Measurements from ENCODE around the gene SGSM2.

DNA sequence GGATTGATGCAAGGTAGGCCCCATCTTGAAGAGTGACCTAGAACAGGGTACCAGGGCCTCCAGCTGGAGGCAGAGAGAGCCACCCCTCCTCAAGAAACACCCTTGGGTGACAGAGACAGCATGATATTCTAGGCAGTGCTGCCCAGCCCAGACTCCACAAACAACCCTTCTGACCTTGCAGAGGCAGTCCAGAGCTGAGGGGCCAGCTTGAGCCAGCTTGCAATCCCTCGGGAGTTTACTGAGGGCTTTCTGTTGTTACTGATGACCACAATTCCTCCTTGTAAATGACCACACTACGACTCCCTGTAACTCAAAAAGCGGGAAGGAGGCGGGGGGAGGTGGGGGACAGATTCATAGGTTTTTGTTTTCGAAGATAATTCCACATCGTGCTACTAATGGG, 82.2 kb downstream of the SGSM2 start:
- no peak for TF ChIP-seq ZMYM2 (CRISPR knock-in tag; IDR thresholded peaks at IDR 0.05)
- TF ChIP-seq SP1 (IDR thresholded peaks at IDR 0.05) = no peak
- no peak for TF ChIP-seq SP1 (CRISPR knock-in tag; IDR thresholded peaks at IDR 0.05)
- no peak for TF ChIP-seq ZNF354B (CRISPR knock-in tag; IDR thresholded peaks at IDR 0.05)
- no peak for TF ChIP-seq EZH2 (conservative IDR thresholded peaks at IDR 0.05; ENCODE audit: low read depth, low read length)
- no peak for TF ChIP-seq NFE2 (CRISPR knock-in tag; IDR thresholded peaks at IDR 0.05)
- no peak for TF ChIP-seq RBFOX2 (IDR thresholded peaks at IDR 0.05; ENCODE audit: low read depth, low read length)
- TF ChIP-seq, protein P1, sequence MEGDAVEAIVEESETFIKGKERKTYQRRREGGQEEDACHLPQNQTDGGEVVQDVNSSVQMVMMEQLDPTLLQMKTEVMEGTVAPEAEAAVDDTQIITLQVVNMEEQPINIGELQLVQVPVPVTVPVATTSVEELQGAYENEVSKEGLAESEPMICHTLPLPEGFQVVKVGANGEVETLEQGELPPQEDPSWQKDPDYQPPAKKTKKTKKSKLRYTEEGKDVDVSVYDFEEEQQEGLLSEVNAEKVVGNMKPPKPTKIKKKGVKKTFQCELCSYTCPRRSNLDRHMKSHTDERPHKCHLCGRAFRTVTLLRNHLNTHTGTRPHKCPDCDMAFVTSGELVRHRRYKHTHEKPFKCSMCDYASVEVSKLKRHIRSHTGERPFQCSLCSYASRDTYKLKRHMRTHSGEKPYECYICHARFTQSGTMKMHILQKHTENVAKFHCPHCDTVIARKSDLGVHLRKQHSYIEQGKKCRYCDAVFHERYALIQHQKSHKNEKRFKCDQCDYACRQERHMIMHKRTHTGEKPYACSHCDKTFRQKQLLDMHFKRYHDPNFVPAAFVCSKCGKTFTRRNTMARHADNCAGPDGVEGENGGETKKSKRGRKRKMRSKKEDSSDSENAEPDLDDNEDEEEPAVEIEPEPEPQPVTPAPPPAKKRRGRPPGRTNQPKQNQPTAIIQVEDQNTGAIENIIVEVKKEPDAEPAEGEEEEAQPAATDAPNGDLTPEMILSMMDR (CRISPR knock-in tag; IDR thresholded peaks at IDR 0.05) = no peak
- no peak for TF ChIP-seq MED1 (CRISPR knock-in tag; IDR thresholded peaks at IDR 0.05)
- TF ChIP-seq ZNF274 (CRISPR knock-in tag; IDR thresholded peaks at IDR 0.05) = no peak
- TF ChIP-seq BHLHE40 (IDR thresholded peaks at IDR 0.05; ENCODE audit: low read length) = no peak
- TF ChIP-seq, protein P2, sequence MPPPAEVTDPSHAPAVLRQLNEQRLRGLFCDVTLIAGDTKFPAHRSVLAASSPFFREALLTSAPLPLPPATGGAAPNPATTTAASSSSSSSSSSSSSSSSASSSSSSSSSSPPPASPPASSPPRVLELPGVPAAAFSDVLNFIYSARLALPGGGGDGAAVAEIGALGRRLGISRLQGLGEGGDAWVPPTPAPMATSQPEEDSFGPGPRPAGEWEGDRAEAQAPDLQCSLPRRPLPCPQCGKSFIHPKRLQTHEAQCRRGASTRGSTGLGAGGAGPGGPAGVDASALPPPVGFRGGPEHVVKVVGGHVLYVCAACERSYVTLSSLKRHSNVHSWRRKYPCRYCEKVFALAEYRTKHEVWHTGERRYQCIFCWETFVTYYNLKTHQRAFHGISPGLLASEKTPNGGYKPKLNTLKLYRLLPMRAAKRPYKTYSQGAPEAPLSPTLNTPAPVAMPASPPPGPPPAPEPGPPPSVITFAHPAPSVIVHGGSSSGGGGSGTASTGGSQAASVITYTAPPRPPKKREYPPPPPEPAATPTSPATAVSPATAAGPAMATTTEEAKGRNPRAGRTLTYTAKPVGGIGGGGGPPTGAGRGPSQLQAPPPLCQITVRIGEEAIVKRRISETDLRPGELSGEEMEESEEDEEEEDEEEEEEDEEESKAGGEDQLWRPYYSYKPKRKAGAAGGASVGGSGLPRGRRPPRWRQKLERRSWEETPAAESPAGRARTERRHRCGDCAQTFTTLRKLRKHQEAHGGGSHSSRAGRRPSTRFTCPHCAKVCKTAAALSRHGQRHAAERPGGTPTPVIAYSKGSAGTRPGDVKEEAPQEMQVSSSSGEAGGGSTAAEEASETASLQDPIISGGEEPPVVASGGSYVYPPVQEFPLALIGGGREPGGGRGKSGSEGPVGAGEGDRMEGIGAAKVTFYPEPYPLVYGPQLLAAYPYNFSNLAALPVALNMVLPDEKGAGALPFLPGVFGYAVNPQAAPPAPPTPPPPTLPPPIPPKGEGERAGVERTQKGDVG (CRISPR knock-in tag; IDR thresholded peaks at IDR 0.05; ENCODE audit: borderline replicate concordance) = no peak
- TF ChIP-seq, protein P3, sequence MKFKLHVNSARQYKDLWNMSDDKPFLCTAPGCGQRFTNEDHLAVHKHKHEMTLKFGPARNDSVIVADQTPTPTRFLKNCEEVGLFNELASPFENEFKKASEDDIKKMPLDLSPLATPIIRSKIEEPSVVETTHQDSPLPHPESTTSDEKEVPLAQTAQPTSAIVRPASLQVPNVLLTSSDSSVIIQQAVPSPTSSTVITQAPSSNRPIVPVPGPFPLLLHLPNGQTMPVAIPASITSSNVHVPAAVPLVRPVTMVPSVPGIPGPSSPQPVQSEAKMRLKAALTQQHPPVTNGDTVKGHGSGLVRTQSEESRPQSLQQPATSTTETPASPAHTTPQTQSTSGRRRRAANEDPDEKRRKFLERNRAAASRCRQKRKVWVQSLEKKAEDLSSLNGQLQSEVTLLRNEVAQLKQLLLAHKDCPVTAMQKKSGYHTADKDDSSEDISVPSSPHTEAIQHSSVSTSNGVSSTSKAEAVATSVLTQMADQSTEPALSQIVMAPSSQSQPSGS (CRISPR knock-in tag; IDR thresholded peaks at IDR 0.05) = no peak
- TF ChIP-seq PHF20 (CRISPR knock-in tag; IDR thresholded peaks at IDR 0.05) = no peak
- TF ChIP-seq, protein P4, sequence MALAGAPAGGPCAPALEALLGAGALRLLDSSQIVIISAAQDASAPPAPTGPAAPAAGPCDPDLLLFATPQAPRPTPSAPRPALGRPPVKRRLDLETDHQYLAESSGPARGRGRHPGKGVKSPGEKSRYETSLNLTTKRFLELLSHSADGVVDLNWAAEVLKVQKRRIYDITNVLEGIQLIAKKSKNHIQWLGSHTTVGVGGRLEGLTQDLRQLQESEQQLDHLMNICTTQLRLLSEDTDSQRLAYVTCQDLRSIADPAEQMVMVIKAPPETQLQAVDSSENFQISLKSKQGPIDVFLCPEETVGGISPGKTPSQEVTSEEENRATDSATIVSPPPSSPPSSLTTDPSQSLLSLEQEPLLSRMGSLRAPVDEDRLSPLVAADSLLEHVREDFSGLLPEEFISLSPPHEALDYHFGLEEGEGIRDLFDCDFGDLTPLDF (CRISPR knock-in tag; IDR thresholded peaks at IDR 0.05) = no peak

Data from HepG2 (cell line).